ENCODE measurements around the gene PCDH9. TPM values are rescaled to one million over a fixed set of nuclear protein-coding genes. Genes with fewer than 3 reads are reported as not detected.

PCDH9 gene
- polyA plus RNA-seq, 3 donors, result 13.4 to 16.0 (median 15.1) TPM

DNA sequence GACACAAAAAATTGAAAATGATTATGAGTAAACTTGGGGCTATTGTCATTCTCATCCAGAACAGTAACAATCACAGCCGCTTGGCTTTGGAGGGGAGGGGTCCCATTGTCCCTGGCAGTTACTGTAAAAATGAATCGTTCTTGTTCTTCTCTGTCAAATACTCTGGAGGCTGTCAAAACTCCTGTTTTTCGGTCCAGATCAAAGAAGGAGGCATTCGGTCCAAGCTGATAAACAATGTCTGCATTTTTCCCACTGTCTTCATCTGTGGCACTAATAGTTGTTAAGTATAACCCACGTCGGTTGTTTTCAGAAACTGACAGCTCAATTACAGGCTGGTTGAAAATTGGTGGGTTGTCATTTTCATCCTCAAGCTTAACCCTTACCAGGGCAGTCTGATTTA is 3.4 kb downstream of the PCDH9 start:
- no peak for DNase-seq (ENCODE audit: low read depth in 3 of 3, low spot score in 2 of 3)

DNA sequence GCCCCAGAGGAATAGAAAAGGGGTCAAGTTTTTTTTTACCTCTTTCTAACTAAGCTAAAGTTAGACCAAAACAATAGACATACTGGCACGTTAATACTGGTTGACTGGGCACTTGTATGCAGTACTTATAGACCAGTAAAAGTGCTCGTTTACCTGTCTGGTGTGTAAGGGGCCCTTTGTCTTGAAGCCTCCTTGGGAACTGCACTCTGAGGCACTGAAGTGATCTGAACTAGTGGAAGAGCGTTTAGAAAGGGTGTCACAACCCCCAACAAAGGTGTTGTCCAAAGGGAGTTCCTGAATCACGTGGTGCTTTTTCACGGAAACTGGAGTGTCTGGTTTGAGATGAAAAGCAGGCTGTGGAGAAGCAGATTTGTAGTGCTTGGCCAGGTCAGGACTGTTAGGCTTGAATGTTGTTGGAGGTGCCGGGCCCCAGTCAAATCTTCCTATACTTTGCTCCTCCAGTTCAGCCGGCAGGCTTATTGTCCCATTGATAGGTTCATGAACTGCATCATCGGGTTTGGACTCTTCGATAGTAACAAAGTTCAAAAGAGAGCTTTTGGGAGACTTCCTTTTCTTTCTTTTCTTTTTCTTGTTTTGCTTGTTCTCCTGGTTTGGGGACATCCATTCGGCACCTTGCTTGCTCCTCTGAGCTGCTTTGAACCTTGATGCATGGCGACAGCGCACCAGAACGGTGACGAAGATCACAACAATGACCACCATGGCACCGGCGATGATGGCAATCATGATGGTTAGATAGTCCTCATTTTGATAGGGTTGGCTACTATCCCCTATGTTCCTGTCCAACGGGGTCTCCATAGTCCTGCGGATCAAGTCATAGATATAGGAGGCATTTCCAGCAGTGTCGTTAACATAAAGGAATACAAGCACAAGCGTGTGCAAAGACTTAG is 4.6 kb downstream of the PCDH9 start:
- DNase-seq (ENCODE audit: low read depth in 3 of 3, low spot score in 2 of 3), result no peak

DNA sequence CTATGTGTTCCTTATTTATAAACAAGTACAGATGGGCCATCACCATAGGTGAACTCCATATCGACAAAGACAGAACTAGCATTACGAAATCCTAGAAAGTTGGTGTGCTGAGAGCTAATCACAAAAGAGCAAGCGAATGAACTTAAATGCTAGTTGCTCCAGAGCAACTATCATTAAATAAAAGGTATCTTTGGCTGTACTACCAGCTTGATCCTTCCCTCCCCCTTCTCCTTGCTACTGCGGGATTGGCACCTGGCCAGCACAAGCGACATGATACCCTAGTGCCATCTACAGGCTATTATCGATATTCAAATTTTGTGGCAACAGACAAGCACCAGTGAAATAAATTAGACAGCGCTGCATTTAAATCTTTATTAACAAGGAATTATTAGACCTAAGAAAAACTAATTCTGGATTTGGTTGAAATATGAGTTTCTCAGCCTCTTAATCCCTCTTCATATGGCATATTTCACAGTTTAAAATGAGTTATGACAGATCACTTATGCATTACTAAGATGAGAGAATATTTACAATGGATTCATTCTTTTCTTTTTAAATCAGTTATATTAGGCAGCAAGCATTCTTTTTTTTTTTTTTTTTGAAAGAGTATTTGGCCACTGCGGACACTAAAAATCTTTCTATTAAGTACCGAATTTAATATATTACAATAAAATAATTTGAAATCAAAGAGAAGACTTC is 5.8 kb downstream of the PCDH9 start:
- DNase-seq (ENCODE audit: low read depth in 3 of 3, low spot score in 2 of 3), result peak; percentile 59 to 68 (median 68)

DNA sequence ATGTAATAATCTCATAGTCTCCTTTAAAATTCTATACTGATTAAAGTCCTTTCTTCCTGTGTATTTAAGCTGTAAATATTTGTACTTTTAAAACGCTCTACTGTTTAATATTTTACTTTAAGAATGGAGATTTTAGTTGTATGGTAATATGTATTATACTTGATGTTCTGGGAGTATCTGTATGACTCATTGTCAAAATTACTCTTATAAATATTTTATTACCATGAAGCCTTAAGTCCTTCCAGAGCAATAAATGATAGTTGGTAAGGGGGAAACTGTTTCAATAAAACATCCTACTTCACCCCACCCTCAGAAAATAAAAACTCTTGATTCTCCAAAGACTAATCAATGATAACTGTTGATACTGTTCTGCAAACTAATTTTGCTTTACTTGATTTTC is 6.4 kb downstream of the PCDH9 start:
- no peak for DNase-seq (ENCODE audit: low read depth in 3 of 3, low spot score in 2 of 3)

DNA sequence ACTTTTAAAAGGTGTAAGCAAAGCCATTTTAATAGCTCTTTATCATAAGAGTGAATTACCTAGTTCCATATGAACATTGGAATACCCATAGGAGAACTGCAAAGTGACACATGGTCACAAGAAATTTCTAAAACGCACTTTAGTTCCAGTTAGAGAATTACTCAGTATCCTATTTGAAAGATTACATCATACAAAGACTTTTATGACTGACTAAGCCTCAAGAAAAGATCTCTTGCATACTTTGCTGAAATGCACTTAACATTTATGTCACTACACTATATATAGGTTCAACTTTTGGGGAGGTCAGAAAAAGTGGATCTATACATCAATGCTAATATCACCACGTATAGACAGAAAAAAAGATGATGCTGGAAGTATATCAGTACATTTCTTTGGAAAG is 7.1 kb downstream of the PCDH9 start:
- no peak for DNase-seq (ENCODE audit: low read depth in 3 of 3, low spot score in 2 of 3)

DNA sequence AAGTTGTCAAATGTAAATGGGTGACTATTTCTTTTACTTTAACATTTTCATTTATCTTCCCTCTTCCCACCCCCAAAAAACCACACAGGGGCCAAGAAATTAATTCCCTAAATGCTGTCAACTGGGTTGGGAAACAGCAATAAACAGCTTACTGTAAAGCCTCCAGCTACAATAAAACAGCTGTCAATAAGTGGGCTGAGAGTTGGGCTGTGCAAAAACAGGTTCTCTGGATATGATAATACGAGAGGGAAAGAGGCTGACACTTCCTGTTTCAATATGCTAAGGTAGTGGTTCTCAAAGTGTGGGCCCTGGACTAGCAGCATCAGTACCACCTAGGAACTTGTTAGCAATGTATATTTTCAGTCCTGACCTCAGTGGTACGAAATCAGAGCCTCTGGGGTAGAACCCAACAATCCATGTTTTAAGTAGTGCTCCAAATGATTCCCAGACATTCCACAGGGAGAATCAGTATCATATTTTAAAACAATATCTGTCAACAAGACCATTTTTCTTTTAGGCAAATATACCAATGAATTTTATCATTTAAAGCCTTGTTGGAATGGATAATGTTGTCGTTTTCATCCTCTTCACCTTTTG is 8.4 kb downstream of the PCDH9 start:
- DNase-seq (ENCODE audit: low read depth in 3 of 3, low spot score in 2 of 3), result no peak

DNA sequence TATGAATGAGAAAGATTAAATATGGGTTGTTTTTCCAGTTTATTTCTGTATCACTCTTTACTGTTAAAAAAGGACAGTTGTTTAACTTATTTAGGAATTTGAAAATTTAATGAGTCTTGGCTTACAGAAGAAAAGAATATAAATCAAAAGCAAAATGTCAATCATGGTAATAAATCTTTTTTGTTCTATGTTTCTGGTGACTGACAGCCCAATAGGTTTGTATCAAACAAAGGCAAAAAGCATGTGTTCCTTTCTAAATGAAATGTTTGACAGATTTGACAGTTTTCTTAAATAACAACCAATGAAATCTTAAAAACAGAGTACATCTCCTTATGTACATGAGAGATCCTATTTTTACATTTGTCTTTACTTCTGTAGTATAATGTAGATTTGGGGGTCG is 11.0 kb downstream of the PCDH9 start:
- no peak for DNase-seq (ENCODE audit: low read depth in 3 of 3, low spot score in 2 of 3)

DNA sequence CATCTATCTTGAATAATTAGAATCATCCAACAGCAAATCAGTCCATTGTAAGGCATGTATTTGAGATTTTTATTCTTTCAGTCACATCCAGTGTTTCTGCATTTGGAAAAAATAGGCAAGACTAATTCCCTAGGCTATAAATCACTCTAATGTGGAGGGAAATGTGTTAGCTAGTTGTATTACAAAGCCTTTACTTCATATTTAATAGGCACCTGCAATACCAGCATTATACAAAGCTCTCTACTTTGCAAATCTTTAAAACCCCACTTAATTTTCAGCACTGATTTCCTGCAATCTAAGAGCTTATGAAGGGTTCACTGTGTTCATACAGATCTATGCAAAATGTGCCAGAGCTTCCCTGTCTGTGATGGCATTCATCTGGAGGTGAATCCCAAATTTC is 12.3 kb downstream of the PCDH9 start:
- DNase-seq (ENCODE audit: low read depth in 3 of 3, low spot score in 2 of 3), result no peak

DNA sequence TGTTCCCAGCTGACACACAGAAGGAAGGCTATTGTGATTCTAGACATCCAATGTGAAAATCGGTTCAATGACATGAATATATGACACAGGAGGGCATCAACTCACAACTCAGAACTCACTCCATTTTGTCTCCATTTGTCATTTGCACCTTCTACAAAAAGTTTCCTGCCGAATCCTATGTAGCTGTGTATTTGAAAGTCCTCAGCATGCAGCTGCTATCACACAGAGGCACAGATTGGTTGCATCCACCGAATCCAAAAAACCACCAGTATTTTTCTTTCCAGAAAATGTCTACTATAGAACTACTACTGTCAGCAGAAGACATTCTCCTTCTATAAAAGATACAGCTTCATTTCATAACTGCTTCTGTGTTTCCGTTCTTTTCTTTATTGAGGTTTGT is 13.3 kb downstream of the PCDH9 start:
- DNase-seq (ENCODE audit: low read depth in 3 of 3, low spot score in 2 of 3), result no peak

DNA sequence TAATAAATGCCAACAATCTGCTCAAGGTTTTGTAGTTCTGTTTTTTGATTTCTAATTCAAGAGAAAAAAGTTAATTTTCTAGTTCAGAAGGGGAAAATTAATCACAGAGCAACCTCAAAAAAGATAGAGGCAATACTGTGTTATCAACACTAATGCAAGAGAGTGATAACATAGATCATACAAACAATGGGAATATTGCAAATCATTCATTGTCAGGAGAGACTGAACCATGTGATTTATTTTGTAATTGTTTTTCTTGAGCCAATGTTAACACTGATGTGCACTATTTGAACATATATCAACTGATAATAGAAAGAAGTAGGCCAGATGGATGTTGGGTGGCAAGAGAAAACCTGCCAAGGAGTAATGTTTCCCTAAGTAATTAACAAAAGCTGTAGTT is 19.9 kb downstream of the PCDH9 start:
- no peak for DNase-seq (ENCODE audit: low read depth in 3 of 3, low spot score in 2 of 3)

DNA sequence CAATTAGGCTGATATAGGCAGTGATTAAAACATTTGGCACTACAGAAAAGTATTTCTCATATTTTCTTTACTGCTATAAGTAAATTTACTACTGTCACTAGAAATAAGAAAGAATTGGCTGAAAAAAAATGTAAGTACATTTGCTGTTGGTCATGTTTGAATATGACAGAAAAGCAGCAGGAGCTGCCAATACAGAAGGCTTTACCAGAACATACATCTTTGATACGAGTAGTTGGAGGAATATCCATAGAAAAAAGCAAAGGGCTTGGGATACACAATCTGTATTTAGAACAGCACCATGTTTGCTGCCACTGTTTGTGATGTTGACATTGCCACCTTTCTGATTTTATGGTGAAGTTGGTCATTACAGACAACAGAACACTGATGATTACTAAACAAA is 21.6 kb downstream of the PCDH9 start:
- no peak for DNase-seq (ENCODE audit: low read depth in 3 of 3, low spot score in 2 of 3)

DNA sequence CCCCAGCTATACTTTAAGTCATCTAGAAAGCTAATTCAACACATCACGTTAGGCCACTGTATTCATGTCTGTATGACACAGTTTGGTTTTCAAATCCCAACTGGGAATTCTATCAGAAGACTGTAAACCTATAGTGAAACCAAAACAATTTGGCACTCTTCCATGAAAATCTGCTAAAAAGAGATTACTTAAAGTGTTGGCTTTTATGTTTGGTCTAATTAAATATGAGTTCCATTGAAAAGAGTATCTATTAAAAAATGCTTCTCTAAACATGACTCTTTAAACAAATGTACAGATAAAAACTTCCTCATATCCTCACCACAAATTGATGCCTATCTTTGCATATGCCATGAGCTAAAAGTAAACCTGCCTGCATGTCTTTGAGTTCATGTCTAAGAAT is 25.4 kb downstream of the PCDH9 start:
- no peak for DNase-seq (ENCODE audit: low read depth in 3 of 3, low spot score in 2 of 3)

DNA sequence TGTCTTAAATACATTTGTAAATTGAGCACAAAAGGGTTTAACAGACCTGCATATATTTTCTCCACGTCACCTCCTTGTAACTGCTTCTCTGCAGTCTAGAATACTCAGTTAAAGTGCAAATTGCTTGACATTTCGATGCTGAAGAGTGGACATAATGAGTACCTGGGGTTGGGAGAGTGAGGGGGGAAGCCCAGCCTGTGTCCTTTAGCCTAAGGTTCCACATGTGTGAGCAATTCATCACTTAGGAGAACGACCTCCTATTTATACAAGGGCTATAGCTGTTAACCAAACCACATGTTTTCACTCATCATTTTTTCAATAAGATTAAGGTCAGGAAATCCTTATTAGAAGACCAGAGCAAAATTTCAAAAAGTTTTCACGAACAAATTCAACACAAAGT is 29.5 kb downstream of the PCDH9 start:
- DNase-seq (ENCODE audit: low read depth in 3 of 3, low spot score in 2 of 3), result no peak

DNA sequence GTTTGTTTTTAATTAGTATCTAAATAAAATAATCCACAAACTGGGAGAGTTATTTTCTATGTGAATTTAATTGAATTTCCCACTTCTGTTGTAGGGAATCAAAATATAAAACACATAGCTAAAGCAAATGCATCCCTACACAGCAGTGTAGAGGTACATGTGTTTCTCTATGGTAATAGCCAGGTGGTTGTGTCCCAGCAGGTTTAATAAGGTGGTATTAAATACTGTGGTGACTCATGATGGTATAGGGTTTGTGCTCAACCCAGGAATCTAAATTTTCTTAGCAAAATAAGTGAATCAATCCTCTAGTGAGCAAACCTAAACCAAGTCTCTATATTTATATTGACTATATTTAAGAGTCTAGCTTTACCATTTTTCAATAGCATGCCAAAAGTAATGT is 30.0 kb downstream of the PCDH9 start:
- no peak for DNase-seq (ENCODE audit: low read depth in 3 of 3, low spot score in 2 of 3)

DNA sequence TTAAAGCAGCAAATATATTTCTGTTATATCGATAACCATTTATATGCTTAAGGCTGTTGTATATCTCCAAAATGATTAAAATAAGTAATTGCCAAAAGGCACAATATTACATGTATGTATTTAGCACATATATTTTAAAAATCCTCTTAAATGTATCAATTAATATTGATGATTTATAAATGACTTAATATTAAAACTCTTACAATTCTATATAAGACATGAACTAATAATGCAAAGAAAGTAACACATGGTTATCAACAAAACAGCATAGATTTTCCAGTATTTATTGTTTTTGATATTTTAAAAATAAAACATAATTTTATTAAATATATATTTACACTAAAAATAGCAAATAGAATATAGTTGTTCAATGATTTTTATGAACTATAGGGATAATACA is 32.4 kb downstream of the PCDH9 start:
- no peak for DNase-seq (ENCODE audit: low read depth in 3 of 3, low spot score in 2 of 3)

DNA sequence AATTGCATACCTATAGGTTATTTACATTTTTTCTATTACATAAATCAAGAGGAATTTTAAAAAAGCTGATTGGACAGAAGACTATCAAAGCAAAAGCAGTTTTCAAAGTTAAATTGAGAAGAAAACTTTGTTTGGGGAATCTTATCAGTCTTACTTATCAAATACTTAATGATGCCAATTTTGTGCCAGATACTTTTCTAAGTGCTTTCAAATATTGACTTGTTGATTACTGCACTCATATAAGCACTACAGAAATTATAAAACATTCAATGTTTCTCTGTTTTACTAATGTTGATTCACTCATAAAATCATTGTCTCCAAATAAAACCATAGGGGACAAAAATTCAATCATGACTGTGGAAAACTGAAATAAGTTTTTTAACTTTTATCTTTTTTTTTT is 36.2 kb downstream of the PCDH9 start:
- no peak for DNase-seq (ENCODE audit: low read depth in 3 of 3, low spot score in 2 of 3)

DNA sequence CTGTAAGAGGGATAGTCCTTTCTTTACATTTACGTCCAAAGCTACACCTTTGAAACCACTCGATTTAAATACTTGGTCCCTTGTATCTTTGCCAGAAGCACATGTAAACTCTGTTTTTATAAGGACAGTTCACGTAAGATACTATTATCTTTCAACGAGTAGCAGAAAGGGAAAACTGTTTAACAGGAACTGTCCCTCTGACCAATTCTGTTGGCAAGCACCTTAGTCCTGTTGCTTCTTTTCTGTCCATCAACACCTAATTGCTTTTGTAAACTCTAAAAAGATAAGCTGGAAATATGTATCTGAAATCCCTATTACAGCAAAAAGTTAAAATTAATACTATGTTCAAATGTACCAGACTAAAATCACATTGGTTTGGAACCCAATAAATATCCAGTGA is 37.4 kb downstream of the PCDH9 start:
- DNase-seq (ENCODE audit: low read depth in 3 of 3, low spot score in 2 of 3), result no peak

DNA sequence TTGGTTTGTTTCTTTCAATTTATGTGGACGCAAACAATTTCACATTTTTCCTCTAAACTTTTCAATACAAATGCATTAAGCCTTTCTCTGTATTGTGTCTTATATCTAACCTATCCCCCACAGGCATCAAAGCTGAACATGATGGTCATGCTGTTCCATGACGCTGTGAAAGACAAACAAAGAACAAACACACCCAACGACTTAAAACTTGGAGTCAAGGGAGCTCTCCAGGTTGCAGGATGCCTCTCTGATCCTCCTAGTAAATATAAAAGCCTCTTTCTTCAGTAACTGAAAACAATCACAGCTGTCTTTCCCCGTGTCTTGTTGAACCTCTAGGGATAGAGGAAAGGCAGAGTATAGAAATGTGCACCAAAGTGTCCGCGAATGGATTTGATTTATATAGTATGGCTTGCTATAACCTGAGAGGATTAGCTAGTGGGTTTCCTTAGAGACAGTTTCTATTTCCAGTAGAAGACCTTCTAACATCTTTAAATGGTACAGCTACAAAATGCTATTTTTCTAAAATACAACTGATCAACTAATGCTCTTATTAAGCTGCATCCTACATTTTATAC is 43.1 kb downstream of the PCDH9 start:
- DNase-seq (ENCODE audit: low read depth in 3 of 3, low spot score in 2 of 3), result no peak

DNA sequence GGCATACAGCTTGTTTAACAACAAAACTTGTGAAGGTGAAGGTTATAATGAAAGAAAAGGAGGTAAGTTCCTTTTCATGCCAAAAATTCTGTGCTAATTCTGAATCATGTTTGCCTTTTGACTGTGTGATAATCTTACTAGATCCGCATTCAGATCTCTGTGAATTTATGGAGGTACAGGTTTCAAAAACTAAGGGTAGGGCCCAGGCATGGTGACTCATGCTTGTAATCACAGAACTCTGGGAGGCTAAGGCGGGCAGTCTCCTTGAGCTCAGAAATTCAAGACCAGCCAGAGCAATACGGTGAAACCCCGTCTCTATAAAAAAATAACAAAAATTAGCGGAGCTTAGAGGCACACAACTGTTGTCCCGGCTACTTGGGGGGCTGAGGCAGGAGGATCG is 45.9 kb downstream of the PCDH9 start:
- no peak for DNase-seq (ENCODE audit: low read depth in 3 of 3, low spot score in 2 of 3)

DNA sequence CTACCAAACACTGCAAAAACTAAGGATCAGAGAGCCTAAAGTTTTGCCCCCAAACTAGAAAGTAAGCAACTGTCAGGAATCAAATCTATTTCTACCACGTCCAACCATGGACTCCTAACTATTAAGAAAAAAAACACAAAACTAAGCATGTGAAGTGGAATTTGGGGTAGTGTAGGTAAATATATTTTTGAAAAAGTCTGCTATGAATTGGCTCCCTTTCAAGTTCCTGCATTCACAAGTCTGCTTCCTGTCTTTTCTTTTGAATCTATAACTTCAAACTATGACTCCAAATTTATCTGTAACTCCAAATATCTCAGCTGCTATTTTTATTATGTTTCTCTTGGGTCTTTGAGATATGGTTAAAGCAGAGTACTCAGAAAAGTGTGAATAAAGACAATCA is 47.0 kb downstream of the PCDH9 start:
- DNase-seq (ENCODE audit: low read depth in 3 of 3, low spot score in 2 of 3), result no peak

DNA sequence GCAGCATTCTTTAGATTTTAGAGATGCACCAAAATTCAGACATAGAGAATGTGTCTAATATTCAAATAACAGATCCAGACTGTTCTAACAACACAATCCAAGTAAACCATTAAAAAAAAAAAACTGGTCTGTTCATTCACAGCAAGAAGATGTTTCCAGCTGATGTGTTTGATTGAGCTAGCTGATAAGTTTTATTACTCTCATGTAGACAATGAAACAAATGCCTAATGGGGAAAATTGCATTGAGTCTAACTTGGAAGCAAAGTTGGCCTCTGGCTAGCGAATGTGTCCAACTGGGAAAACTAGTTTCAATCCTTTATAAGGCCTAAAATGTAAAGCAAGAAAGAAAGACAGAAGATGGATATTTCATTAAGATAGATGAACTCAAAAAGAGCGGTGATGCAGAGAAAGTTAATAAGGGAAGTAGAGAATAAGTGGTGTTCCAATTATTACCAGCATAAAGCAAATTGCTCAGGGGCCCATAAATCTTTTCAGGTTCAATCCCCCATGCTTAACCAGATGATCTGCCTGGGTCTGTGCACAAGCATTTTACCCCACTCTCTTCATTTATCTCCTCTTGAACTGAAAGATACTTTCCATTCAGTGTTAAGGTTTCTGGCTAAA is 54.2 kb downstream of the PCDH9 start:
- no peak for DNase-seq (ENCODE audit: low read depth in 3 of 3, low spot score in 2 of 3)
